GM12878 (cell line): ENCODE measurements around the gene DCAF17.

Experiments
- ATF3 ChIP-seq: IDR thresholded peaks from 2 replicates; pipeline ENCODE4 v1.6.1; 2011; ENCODE audit warnings: low read depth, mild to moderate bottlenecking, low read length, moderate library complexity, borderline replicate concordance; ENCODE audit errors: extremely low read depth
- CTCF ChIP-seq, 3 experiments: IDR thresholded peaks in 2 of 3; conservative IDR thresholded peaks in 1 of 3; 2 replicates each; pipeline ENCODE4 v1.5.1; 2011; ENCODE audit warnings: low read depth in 3 of 3, low read length in 3 of 3, mild to moderate bottlenecking in 3 of 3, control low read depth in 2 of 3, moderate library complexity in 2 of 3, inconsistent platforms in 1 of 3, mixed read lengths in 1 of 3; ENCODE audit not compliant: control insufficient read depth in 2 of 3, insufficient read depth in 1 of 3; ENCODE audit errors: extremely low read depth in 1 of 3
- E2F4 ChIP-seq: IDR thresholded peaks from 2 replicates; pipeline ENCODE4 v1.6.1; 2012; ENCODE audit warnings: low read depth, low read length, improper control_type of control experiment
- EZH2 ChIP-seq: IDR thresholded peaks from 2 replicates; pipeline ENCODE4 v1.6.1; 2012; ENCODE audit warnings: low read depth, mild to moderate bottlenecking, control low read depth, inconsistent platforms, low read length, borderline replicate concordance; ENCODE audit not compliant: control insufficient read depth
- FOS ChIP-seq: IDR thresholded peaks from 3 replicates; pipeline ENCODE4 v1.6.1; 2011; ENCODE audit warnings: borderline replicate concordance; ENCODE audit not compliant: insufficient read length; ENCODE audit errors: extremely low read depth
- MLLT1 ChIP-seq: fragments of 450-650 bp; IDR thresholded peaks from 2 replicates; pipeline ENCODE4 v1.6.1; 2016; ENCODE audit warnings: mild to moderate bottlenecking
- MYC ChIP-seq: IDR thresholded peaks from 2 replicates; pipeline ENCODE4 v1.6.1; 2011; ENCODE audit warnings: mild to moderate bottlenecking, low read length, moderate library complexity, inconsistent platforms; ENCODE audit not compliant: insufficient read depth, insufficient replicate concordance, insufficient read length, severe bottlenecking
- RBBP5 ChIP-seq: fragments of 200-600 bp; sonication (generic); conservative IDR thresholded peaks from 2 replicates; pipeline ENCODE4 v1.6.1; 2016
- RUNX3 ChIP-seq: IDR thresholded peaks from 2 replicates; pipeline ENCODE4 v1.6.1; 2012; ENCODE audit warnings: low read length, inconsistent platforms
- SUZ12 ChIP-seq: fragments of 200-600 bp; sonication (generic); IDR thresholded peaks from one replicate; pipeline ENCODE4 v1.6.1; 2018; ENCODE audit warnings: antibody characterized with exemption, mild to moderate bottlenecking; ENCODE audit not compliant: unreplicated experiment
- ZSCAN29 ChIP-seq: fragments of 450-650 bp; IDR thresholded peaks from 2 replicates; pipeline ENCODE4 v1.6.1; 2017; ENCODE audit warnings: mild to moderate bottlenecking, moderate library complexity

GRCh38 chr2:171480908-171481307 is 46.9 kb downstream of the DCAF17 start:
- TF ChIP-seq MYC (no peak), EZH2 (no peak), RBBP5 (no peak), SUZ12 (no peak), RUNX3 (no peak), MLLT1 (no peak), CTCF (IDR thresholded peaks at IDR 0.05 in 2 of 3, conservative IDR thresholded peaks at IDR 0.05 in 1 of 3; ENCODE audit: control insufficient read depth in 2 of 3, extremely low read depth in 1 of 3, insufficient read depth in 1 of 3, low read depth in 3 of 3, low read length in 3 of 3) (no peak), E2F4 (no peak), ATF3 (no peak), ZSCAN29 (no peak), FOS (no peak)
